Stomach (tissue), 9 donors: Measurements from ENCODE around the gene COL23A1. TPM values are rescaled to one million over a fixed set of nuclear protein-coding genes. Genes with fewer than 3 reads are reported as not detected.
A peak's percentile ranks its signal among the peaks of the same experiment; 100 is the strongest.

Experiments
- DNase-seq, 2 donors: peaks; one replicate each; pipeline versions ENCODE4 v3.0.0 to v3.0.0-alpha.2; 2013 to 2019
- H3K27ac ChIP-seq, 5 donors: fragments of 200-600 bp in 4 of 5; sonication (generic) in 4 of 5; one replicate each; pipeline ENCODE4 v1.5.1; 2013 to 2019; ENCODE audit warnings: mild to moderate bottlenecking in 1 of 5, moderate library complexity in 1 of 5
- H3K27me3 ChIP-seq, 3 donors: fragments of 200-600 bp; sonication (generic); one replicate each; pipeline ENCODE4 v1.5.1; 2017 to 2019; ENCODE audit warnings: mixed run types in 1 of 3
- H3K36me3 ChIP-seq, 4 donors: fragments of 200-600 bp; sonication (generic); 1 replicate in 3 of 4; 2 replicates in 1 of 4; pipeline ENCODE4 v1.5.1; 2016 to 2019
- H3K4me1 ChIP-seq, 4 donors: fragments of 200-600 bp; sonication (generic); one replicate each; pipeline ENCODE4 v1.5.1; 2016 to 2019
- H3K4me3 ChIP-seq, 4 donors: fragments of 200-600 bp; sonication (generic) in 3 of 4; one replicate each; pipeline ENCODE4 v1.5.1; 2016 to 2019; ENCODE audit warnings: mild to moderate bottlenecking in 1 of 4
- H3K9me3 ChIP-seq, 4 donors: fragments of 200-600 bp; sonication (generic); one replicate each; pipeline ENCODE4 v1.5.1; 2016 to 2019
- CTCF ChIP-seq, 7 experiments: fragments of 450-650 bp in 4 of 7; fragments of 200-600 bp in 3 of 7; sonication (generic) in 3 of 7; IDR thresholded peaks; one replicate each; pipeline ENCODE4 v1.5.1; 2016 to 2019; ENCODE audit warnings: antibody characterized with exemption in 7 of 7, control low read depth in 2 of 7, mild to moderate bottlenecking in 1 of 7
- EP300 ChIP-seq: sonication (generic); formaldehyde crosslinking; IDR thresholded peaks from one replicate; pipeline ENCODE4 v1.6.1; 2017; ENCODE audit warnings: antibody characterized with exemption
- POLR2A ChIP-seq, 4 donors: fragments of 450-650 bp; IDR thresholded peaks; one replicate each; pipeline ENCODE4 v1.6.1; 2016; ENCODE audit warnings: antibody characterized with exemption in 4 of 4, control low read depth in 2 of 4, mild to moderate bottlenecking in 1 of 4, moderate library complexity in 1 of 4
- POLR2AphosphoS5 ChIP-seq, 3 donors: sonication (generic); formaldehyde crosslinking; IDR thresholded peaks; one replicate each; pipeline ENCODE4 v1.6.1; 2016; ENCODE audit warnings: antibody characterized with exemption in 3 of 3
- WGBS, 5 donors: extraction: QIAGEN DNeasy Blood & Tissue Kit in 3 of 5; methylation state at CpG; one replicate each; pipeline versions ENCODE4 v1.1.5 to v1.1.7; 2013 to 2018; 5-methylcytosine and 5-hydroxymethylcytosine counted together
- intact Hi-C: fragments of 100-400 bp; cut with DNase I; formaldehyde crosslinking; loops from one replicate; pipeline ENCODE4 v1.15.1; 2023; ENCODE audit warnings: low total_unique reads
- polyA plus RNA-seq, 3 donors: library from polyadenylated mRNA; stranded (reverse); fragments of 200-250 nt; gene quantifications; one replicate each; pipeline ENCODE4 v1.2.3, GENCODE V29; 2013
- total RNA-seq, 5 donors: library from RNA; depleted of rRNA; stranded (reverse); fragments of >200 nt; gene quantifications; one replicate each; pipeline versions ENCODE4 v1.1.0 to v1.2.3, GENCODE V29; 2014 to 2016
- donor health status: healthy with polysubstance abuse.
- donor health status: Bipolar disorder and iron deficiency.
- donor health status: healthy.

COL23A1 gene
- total and polyA plus RNA-seq, 8 donors: under 0.01 to 7.0 (median 1.4) TPM

- DNase-seq: peak in 1 of 2 donors; percentile 18
- H3K9me3 ChIP-seq: no peaks in the 10 kb centered on the region
- peak overlapping the region; percentile 61 to 89 (median 75) for H3K4me3 ChIP-seq
- TF ChIP-seq EP300 (no peak), CTCF (IDR thresholded peaks at IDR 0.05) (no peak), POLR2A (IDR thresholded peaks at IDR 0.05) (no peak), POLR2AphosphoS5 (IDR thresholded peaks at IDR 0.05) (no peak)
- H3K27me3 ChIP-seq: no peaks in the 10 kb centered on the region
- H3K36me3 ChIP-seq: peaks cover 3 to 34% (median 32%) of the 10 kb centered on the region in 4 donors
- peaks cover 23 to 63% (median 37%) of the 10 kb centered on the region in 4 donors for H3K4me1 ChIP-seq
- intact Hi-C loops: no loop called here
- 17 to 27% (median 23%) methylated on average over 15 of the region's 15 CpGs for WGBS, 5 donors
- peak overlapping the region in 2 of 5 donors; percentile 94 to 97 for H3K27ac ChIP-seq
These were observed 34.7 kb upstream of the COL23A1 start for GRCh38 chr5:178624631-178625546.

- 73 to 79% (median 76%) methylated on average over 4 of the region's 4 CpGs for whole genome bisulfite sequencing, 5 donors
- H3K9me3 ChIP-seq: no peaks in the 10 kb centered on the region
- no peak for DNase-seq
- TF ChIP-seq CTCF (IDR thresholded peaks at IDR 0.05): no peak
- no peak for TF ChIP-seq POLR2AphosphoS5 (IDR thresholded peaks at IDR 0.05)
- no peak for TF ChIP-seq EP300
- TF ChIP-seq POLR2A (IDR thresholded peaks at IDR 0.05): no peak
- peaks cover 22 to 55% (median 54%) of the 10 kb centered on the region in 4 donors for H3K36me3 ChIP-seq
- peaks cover 23 to 70% (median 42%) of the 10 kb centered on the region in 4 donors for H3K4me1 ChIP-seq
- intact Hi-C loops: no loop called here
- no peak overlapping the region for H3K4me3 ChIP-seq
- no peaks in the 10 kb centered on the region for H3K27me3 ChIP-seq
- H3K27ac ChIP-seq: no peak overlapping the region
These were observed 32.6 kb upstream of the COL23A1 start for GRCh38 chr5:178622679-178623247.

GRCh38 chr5:178619390-178619789, 29.2 kb upstream of the COL23A1 start:
- Histone ChIP-seq H3K36me3 (peaks cover 47 to 89% (median 87%) of the 10 kb centered on the region in 4 donors), H3K4me3 (no peak overlapping the region), H3K27ac (no peak overlapping the region), H3K9me3 (no peaks in the 10 kb centered on the region), H3K4me1 (peaks cover 10 to 58% (median 30%) of the 10 kb centered on the region in 4 donors), H3K27me3 (no peaks in the 10 kb centered on the region)
- no peak for DNase-seq
- intact Hi-C loops: no loop called here
- TF ChIP-seq CTCF (IDR thresholded peaks at IDR 0.05) (no peak), POLR2AphosphoS5 (IDR thresholded peaks at IDR 0.05) (no peak), POLR2A (IDR thresholded peaks at IDR 0.05) (no peak), EP300 (no peak)
- 43 to 71% (median 55%) methylated on average over 1 of the region's 1 CpG for WGBS, 5 donors

GRCh38 chr5:178612299-178612698, 22.1 kb upstream of the COL23A1 start:
- H3K27ac ChIP-seq: no peak overlapping the region
- no peak overlapping the region for H3K4me3 ChIP-seq
- no peaks in the 10 kb centered on the region for H3K9me3 ChIP-seq
- H3K27me3 ChIP-seq: no peaks in the 10 kb centered on the region
- intact Hi-C loops: no loop called here
- WGBS, 5 donors: 74 to 81% (median 79%) methylated on average over 7 of the region's 7 CpGs
- no peak for DNase-seq
- peaks cover 0 to 1% (median 0%) of the 10 kb centered on the region in 4 donors for H3K4me1 ChIP-seq
- TF ChIP-seq POLR2AphosphoS5 (IDR thresholded peaks at IDR 0.05) (no peak), CTCF (IDR thresholded peaks at IDR 0.05) (no peak), EP300 (no peak), POLR2A (IDR thresholded peaks at IDR 0.05) (no peak)
- H3K36me3 ChIP-seq: peaks cover 70 to 100% (median 100%) of the 10 kb centered on the region in 4 donors
